Endometrium (tissue), 2 donors: ENCODE results near the gene TNF.

Source experiments
- FAIRE-seq: peaks from 2 replicates; lab custom pipeline; 2012; peaks lifted over from hg19 to GRCh38; lab: Jason Lieb, UNC
- donor health status: control.
- donor health status: control.

TNF gene

GRCh38 chr6:31575335-31575901, at the start of gene TNF:
Gene TNF (plus strand): TSS chr6:31575565. CDS start chr6:31575742, 177 bp downstream.
- no peak for FAIRE-seq

- no peak for FAIRE-seq
Observed at GRCh38 chr6:31525932-31526591, 49.3 kb upstream of the TNF start.

- FAIRE-seq, result no peak
Observed at GRCh38 chr6:31528307-31528777, 47.0 kb upstream of the TNF start.

- no peak for FAIRE-seq
Observed at GRCh38 chr6:31528821-31529328, 46.5 kb upstream of the TNF start, which contains the start of gene MCCD1. Gene MCCD1 (plus strand): TSS chr6:31528962. CDS start chr6:31529015, 53 bp downstream.

GRCh38 chr6:31529329-31530150, 45.8 kb upstream of the TNF start:
- FAIRE-seq, result no peak

- FAIRE-seq, result no peak
Observed at GRCh38 chr6:31530659-31531058, 44.7 kb upstream of the TNF start.

GRCh38 chr6:31531162-31531561, 44.2 kb upstream of the TNF start:
- FAIRE-seq, result no peak

GRCh38 chr6:31531771-31532643, 43.4 kb upstream of the TNF start:
- no peak for FAIRE-seq

- no peak for FAIRE-seq
Observed at GRCh38 chr6:31532644-31533454, 42.5 kb upstream of the TNF start.

GRCh38 chr6:31533455-31533841, 41.9 kb upstream of the TNF start:
- no peak for FAIRE-seq

GRCh38 chr6:31534011-31534410, 41.4 kb upstream of the TNF start:
- FAIRE-seq, result no peak

GRCh38 chr6:31534521-31535040, 40.8 kb upstream of the TNF start:
- no peak for FAIRE-seq

- FAIRE-seq, result no peak
Observed at GRCh38 chr6:31535538-31536324, 39.6 kb upstream of the TNF start.

GRCh38 chr6:31538805-31539400, 36.5 kb upstream of the TNF start:
- FAIRE-seq, result no peak

GRCh38 chr6:31540640-31541039, 34.7 kb upstream of the TNF start:
- no peak for FAIRE-seq

GRCh38 chr6:31541059-31541657, 34.2 kb upstream of the TNF start:
- no peak for FAIRE-seq

GRCh38 chr6:31541658-31542521, 33.5 kb upstream of the TNF start, which contains the start of gene DDX39B:
Gene DDX39B (minus strand): TSS chr6:31542003. CDS start chr6:31540532, 1,471 bp downstream.
- no peak for FAIRE-seq

GRCh38 chr6:31543639-31544038, 31.7 kb upstream of the TNF start:
- no peak for FAIRE-seq
